HCT116 (cell line): ENCODE results near the gene TRIM75. TPM values are rescaled to one million over a fixed set of nuclear protein-coding genes. Genes with fewer than 3 reads are reported as not detected.

ENCODE experiments used
- ATAC-seq: fragments of 200-7000 bp; cut with Tn5 transposase; 2 replicates; pipeline ENCODE4 v1.9.1; 2020; ENCODE audit warnings: mild to moderate bottlenecking, moderate library complexity
- BruUV-seq: library from RNA; stranded (reverse); fragments of 400-500 nt; replicated peaks from 2 replicates; lab custom pipeline; 2021; lab: Mats Ljungman, UMichigan
- CTCF ChIA-PET: fragments of 300-600 bp; sonication (Branson Sonifier 250); formaldehyde crosslinking; loops from one replicate; lab custom pipeline; 2021; ENCODE audit warnings: antibody characterized with exemption; lab: Charles Lee
- POLR2A ChIA-PET: fragments of 300-600, 350-600 bp; sonication (Branson Sonifier 250); formaldehyde crosslinking; loops from one replicate; lab custom pipeline; 2021; ENCODE audit warnings: antibody characterized with exemption; lab: Charles Lee
- RAD21 ChIA-PET, 2 experiments: fragments of 300-600 bp; sonication (Branson Sonifier 250); formaldehyde crosslinking; loops; one replicate each; lab custom pipeline; 2023; ENCODE audit warnings: low total read pairs in 2 of 2; ENCODE audit not compliant: uncharacterized antibody in 2 of 2, unreplicated experiment in 2 of 2, low non-redundant PET in 1 of 2; lab: Charles Lee
- DNase-seq: peaks from one replicate; pipeline ENCODE4 v3.0.0-alpha.2; 2010; ENCODE audit warnings: low read depth, low spot score
- H2AFZ ChIP-seq: fragments of 200-600 bp; shearing (Covaris generic), sonication (generic); 2 replicates; pipeline ENCODE4 v1.6.1; 2017; ENCODE audit warnings: low read depth, mixed run types, mixed read lengths, antibody characterized with exemption, low read length; ENCODE audit not compliant: poor library complexity, severe bottlenecking
- H3K27ac ChIP-seq: 2 replicates; pipeline ENCODE4 v1.5.1; 2012; ENCODE audit warnings: low read depth, low read length
- H3K27me3 ChIP-seq: fragments of 200-600 bp; sonication (generic); 2 replicates; pipeline ENCODE4 v1.6.1; 2016; ENCODE audit warnings: mixed run types, low read length, mixed read lengths; ENCODE audit not compliant: insufficient read depth
- H3K36me3 ChIP-seq, 2 experiments: fragments of 200-500 bp in 1 of 2; fragments of 200-600 bp in 1 of 2; sonication (Bioruptor generic) in 1 of 2; sonication (generic) in 1 of 2; 2 replicates each; pipeline versions ENCODE4 v1.5.1 to v1.6.1; 2014 to 2016; ENCODE audit warnings: low read length in 2 of 2, inconsistent platforms in 1 of 2, mixed read lengths in 1 of 2, mixed run types in 1 of 2; ENCODE audit not compliant: insufficient read depth in 2 of 2, control insufficient read depth in 1 of 2
- H3K4me1 ChIP-seq, 2 experiments: fragments of 200-600 bp in 1 of 2; sonication (generic) in 1 of 2; 2 replicates each; pipeline versions ENCODE4 v1.5.1 to v1.6.1; 2012 to 2017; ENCODE audit warnings: low read length in 2 of 2, inconsistent platforms in 1 of 2, mild to moderate bottlenecking in 1 of 2, mixed read lengths in 1 of 2, mixed run types in 1 of 2, moderate library complexity in 1 of 2; ENCODE audit not compliant: insufficient read depth in 2 of 2, control insufficient read depth in 1 of 2
- H3K4me2 ChIP-seq: fragments of 200-600 bp; sonication (generic); 2 replicates; pipeline ENCODE4 v1.6.1; 2017; ENCODE audit warnings: mixed run types, low read length, mixed read lengths
- H3K4me3 ChIP-seq, 2 experiments: fragments of 200-600 bp in 1 of 2; sonication (generic) in 1 of 2; replicated peaks in 1 of 2; 2 replicates each; pipeline ENCODE4 v1.5.1; 2011 to 2016; ENCODE audit warnings: low read length in 2 of 2, control low read depth in 1 of 2, low read depth in 1 of 2, mild to moderate bottlenecking in 1 of 2, mixed read lengths in 1 of 2, mixed run types in 1 of 2
- H3K79me2 ChIP-seq: fragments of 200-600 bp; sonication (generic); 2 replicates; pipeline ENCODE4 v1.6.1; 2017; ENCODE audit warnings: mild to moderate bottlenecking, mixed run types, low read length, moderate library complexity, mixed read lengths; ENCODE audit not compliant: insufficient read depth
- H3K9ac ChIP-seq: fragments of 200-600 bp; sonication (generic); 2 replicates; pipeline ENCODE4 v1.6.1; 2016; ENCODE audit warnings: low read length, mixed read lengths
- H3K9me2 ChIP-seq: fragments of 200-600 bp; sonication (generic), shearing (Covaris generic); 2 replicates; pipeline ENCODE4 v1.6.1; 2017; ENCODE audit warnings: mixed run types, mild to moderate bottlenecking, moderate library complexity; ENCODE audit not compliant: insufficient read depth
- H3K9me3 ChIP-seq, 2 experiments: fragments of 200-500 bp in 1 of 2; fragments of 200-600 bp in 1 of 2; sonication (Bioruptor generic) in 1 of 2; sonication (generic) in 1 of 2; 2 replicates each; pipeline ENCODE4 v1.6.1; 2014 to 2017; ENCODE audit warnings: low read length in 2 of 2, mixed read lengths in 2 of 2, inconsistent platforms in 1 of 2, low read depth in 1 of 2, mild to moderate bottlenecking in 1 of 2, mixed run types in 1 of 2, moderate library complexity in 1 of 2; ENCODE audit not compliant: control insufficient read depth in 1 of 2, insufficient read depth in 1 of 2
- H4K20me1 ChIP-seq: fragments of 200-600 bp; sonication (generic), shearing (Covaris generic); 2 replicates; pipeline ENCODE4 v1.6.1; 2017; ENCODE audit warnings: mixed run types, mild to moderate bottlenecking, moderate library complexity; ENCODE audit not compliant: insufficient read depth
- CBX3 ChIP-seq: IDR thresholded peaks from 2 replicates; pipeline ENCODE4 v1.6.1; 2012; ENCODE audit warnings: low read depth
- CEBPB ChIP-seq: IDR thresholded peaks from 2 replicates; pipeline ENCODE4 v1.6.1; 2012; ENCODE audit warnings: low read depth
- EGR1 ChIP-seq: IDR thresholded peaks from 2 replicates; pipeline ENCODE4 v1.6.1; 2012; ENCODE audit warnings: low read depth
- ELF1 ChIP-seq: IDR thresholded peaks from 2 replicates; pipeline ENCODE4 v1.6.1; 2012; ENCODE audit warnings: low read depth, borderline replicate concordance
- EZH2 ChIP-seq: fragments of 200-600 bp; sonication (generic); IDR thresholded peaks from 2 replicates; pipeline ENCODE4 v1.6.1; 2017; ENCODE audit warnings: antibody characterized with exemption, mixed run types
- EZH2phosphoT487 ChIP-seq: fragments of 200-600 bp; IDR thresholded peaks from 2 replicates; pipeline ENCODE4 v1.6.1; 2018; ENCODE audit warnings: antibody characterized with exemption, borderline replicate concordance
- MAX ChIP-seq: IDR thresholded peaks from 2 replicates; pipeline ENCODE4 v1.6.1; 2012
- POLR2AphosphoS5 ChIP-seq: IDR thresholded peaks from 2 replicates; pipeline ENCODE4 v1.6.1; 2011; ENCODE audit warnings: mild to moderate bottlenecking, low read depth, low read length, moderate library complexity
- RAD21 ChIP-seq: IDR thresholded peaks from 2 replicates; pipeline ENCODE4 v1.6.1; 2012; ENCODE audit warnings: low read depth, mild to moderate bottlenecking
- REST ChIP-seq: IDR thresholded peaks from 2 replicates; pipeline ENCODE4 v1.6.1; 2012; ENCODE audit warnings: low read depth
- SP1 ChIP-seq: IDR thresholded peaks from 2 replicates; pipeline ENCODE4 v1.6.1; 2012; ENCODE audit warnings: low read depth
- SRF ChIP-seq: IDR thresholded peaks from 2 replicates; pipeline ENCODE4 v1.6.1; 2012; ENCODE audit warnings: low read depth
- TCF7L2 ChIP-seq: IDR thresholded peaks from 2 replicates; pipeline ENCODE4 v1.7.0; 2011; ENCODE audit warnings: borderline replicate concordance, inconsistent platforms; ENCODE audit not compliant: insufficient read depth, insufficient read length; ENCODE audit errors: extremely low read depth
- ZFX ChIP-seq: fragments of 450-650 bp; IDR thresholded peaks from 2 replicates; pipeline ENCODE4 v1.6.1; 2017
- ZNF274 ChIP-seq: fragments of 200-500 bp; sonication (Bioruptor generic); IDR thresholded peaks from 2 replicates; pipeline ENCODE4 v1.6.1; 2014; ENCODE audit warnings: mild to moderate bottlenecking, low read depth, low read length, inconsistent platforms
- intact Hi-C: fragments of 100-400 bp; cut with micrococcal nuclease; formaldehyde crosslinking; loops from 2 replicates; pipeline ENCODE4 v1.10.0; 2022
- total RNA-seq: library from RNA; stranded (reverse); gene quantifications from one replicate; pipeline ENCODE4 v1.2.1, GENCODE V29; 2021; ENCODE audit not compliant: unreplicated experiment
- TF ChIP-seq, protein P1 (sequence below): IDR thresholded peaks from 2 replicates; pipeline ENCODE4 v1.6.1; 2012

Gene TRIM75
- total RNA-seq, 1 experiment from 2014 or later = not detected

GRCh38 chr4:165013691-165014090 is 40.0 kb upstream of the TRIM75 start:
- DNase-seq = no peak
- H3K9me2 ChIP-seq = no peaks in the 10 kb centered on the region
- no peaks in the 10 kb centered on the region for H3K9me3 ChIP-seq
- H3K36me3 ChIP-seq = no peaks in the 10 kb centered on the region
- intact Hi-C loops = no loop called here
- H3K27me3 ChIP-seq = no peaks in the 10 kb centered on the region
- H3K79me2 ChIP-seq = no peaks in the 10 kb centered on the region
- H3K4me2 ChIP-seq = no peak overlapping the region
- 0 out of 4 replicates have a peak, but pooled peaks cover 0 to 2% of the 10 kb centered on the region in 2 experiments for H3K4me1 ChIP-seq
- ChIA-PET RAD21 (no interaction called here), POLR2A (no interaction called here), CTCF (no interaction called here)
- no peak for TF ChIP-seq ELF1
- TF ChIP-seq CBX3 = no peak
- TF ChIP-seq, protein P1, sequence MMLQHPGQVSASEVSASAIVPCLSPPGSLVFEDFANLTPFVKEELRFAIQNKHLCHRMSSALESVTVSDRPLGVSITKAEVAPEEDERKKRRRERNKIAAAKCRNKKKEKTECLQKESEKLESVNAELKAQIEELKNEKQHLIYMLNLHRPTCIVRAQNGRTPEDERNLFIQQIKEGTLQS = no peak
- no peak for TF ChIP-seq EGR1
- TF ChIP-seq POLR2AphosphoS5 = no peak
- no peak for TF ChIP-seq SRF
- no peak for TF ChIP-seq REST
- no peak for TF ChIP-seq ZNF274
- no peak for TF ChIP-seq EZH2phosphoT487
- no peak for TF ChIP-seq RAD21
- no peak for TF ChIP-seq EZH2
- TF ChIP-seq TCF7L2 = no peak
- no peak for TF ChIP-seq ZFX
- no peak for TF ChIP-seq MAX
- no peak for TF ChIP-seq SP1
- TF ChIP-seq CEBPB = no peak
- no peaks in the 10 kb centered on the region for H4K20me1 ChIP-seq
- H3K9ac ChIP-seq = no peak overlapping the region
- no peak overlapping the region for H2AFZ ChIP-seq
- H3K27ac ChIP-seq = no peak overlapping the region
- no peak overlapping the region for H3K4me3 ChIP-seq
- no TSS peak for BruUV-seq
- no peak for ATAC-seq
